HepG2 (cell line): ENCODE data around the gene VEGFA. TPM values are rescaled to one million over a fixed set of nuclear protein-coding genes. Genes with fewer than 3 reads are reported as not detected.

Experiments
- ATF7-NPFF ChIP-seq: sonication (generic); formaldehyde crosslinking; IDR thresholded peaks from 2 replicates; pipeline ENCODE4 v1.8.1; 2023; ENCODE audit warnings: mild to moderate bottlenecking, low read depth, missing genetic modification reagents, moderate library complexity
- BCL6 ChIP-seq: IDR thresholded peaks from 2 replicates; pipeline ENCODE4 v1.6.1; 2016; ENCODE audit warnings: missing genetic modification reagents, missing compliant biosample characterization
- CAMTA2 ChIP-seq: sonication (generic); formaldehyde crosslinking; IDR thresholded peaks from 2 replicates; pipeline ENCODE4 v1.4.0; 2020; ENCODE audit warnings: mild to moderate bottlenecking, missing genetic modification reagents, borderline replicate concordance
- CCAR2 ChIP-seq: fragments of 200-400 bp; formaldehyde crosslinking; optimal IDR thresholded peaks from 2 replicates; pipeline ENCODE3; 2018; ENCODE audit warnings: low read depth, mild to moderate bottlenecking, low read length, moderate library complexity
- E2F1 ChIP-seq: sonication (generic); formaldehyde crosslinking; IDR thresholded peaks from 2 replicates; pipeline ENCODE4 v1.5.0; 2020; ENCODE audit warnings: missing genetic modification reagents
- E2F5 ChIP-seq: sonication (generic); formaldehyde crosslinking; conservative IDR thresholded peaks from 2 replicates; pipeline ENCODE4 v1.4.0; 2020; ENCODE audit warnings: missing genetic modification reagents
- GATAD1 ChIP-seq: IDR thresholded peaks from 2 replicates; pipeline ENCODE4 v1.6.1; 2016; ENCODE audit warnings: missing genetic modification reagents, missing compliant biosample characterization
- MIER3 ChIP-seq: IDR thresholded peaks from 2 replicates; pipeline ENCODE4 v1.6.1; 2016; ENCODE audit warnings: missing compliant biosample characterization, borderline replicate concordance
- NFAT5 ChIP-seq: sonication (generic); formaldehyde crosslinking; IDR thresholded peaks from 2 replicates; pipeline ENCODE4 v1.4.0; 2020; ENCODE audit warnings: missing genetic modification reagents
- PAX8 ChIP-seq: sonication (generic); formaldehyde crosslinking; IDR thresholded peaks from 2 replicates; pipeline ENCODE4 v1.8.0; 2022; ENCODE audit warnings: mild to moderate bottlenecking, missing genetic modification reagents, borderline replicate concordance
- RBFOX2 ChIP-seq: fragments of 200-400 bp; formaldehyde crosslinking; IDR thresholded peaks from 2 replicates; pipeline ENCODE4 v1.6.1; 2017; ENCODE audit warnings: low read depth, mild to moderate bottlenecking, low read length
- SKIL ChIP-seq: sonication (generic); formaldehyde crosslinking; IDR thresholded peaks from 2 replicates; pipeline ENCODE4 v1.8.0; 2022; ENCODE audit warnings: missing genetic modification reagents, mild to moderate bottlenecking, moderate library complexity, borderline replicate concordance
- SP5 ChIP-seq: IDR thresholded peaks from 2 replicates; pipeline ENCODE4 v1.6.1; 2016; ENCODE audit warnings: low read depth, borderline replicate concordance
- YY1 ChIP-seq: IDR thresholded peaks from 2 replicates; pipeline ENCODE4 v1.6.1; 2011; ENCODE audit warnings: low read length, low read depth, moderate library complexity, mild to moderate bottlenecking; ENCODE audit not compliant: insufficient read depth, insufficient replicate concordance
- ZFP90 ChIP-seq: sonication (generic); formaldehyde crosslinking; IDR thresholded peaks from 2 replicates; pipeline ENCODE4 v1.8.0; 2022; ENCODE audit warnings: missing genetic modification reagents, mild to moderate bottlenecking, inconsistent platforms, borderline replicate concordance
- ZKSCAN1 ChIP-seq: fragments of 150-350 bp; IDR thresholded peaks from 2 replicates; pipeline ENCODE4 v1.6.1; 2014; ENCODE audit warnings: low read length
- ZNF138 ChIP-seq: sonication (generic); formaldehyde crosslinking; IDR thresholded peaks from 2 replicates; pipeline ENCODE4 v1.5.0; 2020; ENCODE audit warnings: mild to moderate bottlenecking, low read depth, missing genetic modification reagents
- ZNF558 ChIP-seq: sonication (generic); formaldehyde crosslinking; IDR thresholded peaks from 2 replicates; pipeline ENCODE4 v1.9.0; 2022; ENCODE audit warnings: mild to moderate bottlenecking, missing genetic modification reagents, borderline replicate concordance
- ZNF619 ChIP-seq: sonication (generic); formaldehyde crosslinking; IDR thresholded peaks from 2 replicates; pipeline ENCODE4 v1.4.0; 2020; ENCODE audit warnings: mild to moderate bottlenecking, missing genetic modification reagents
- ZNF660 ChIP-seq: sonication (generic); formaldehyde crosslinking; IDR thresholded peaks from 2 replicates; pipeline ENCODE4 v1.5.1; 2020; ENCODE audit warnings: mild to moderate bottlenecking, low read depth, missing genetic modification reagents, borderline replicate concordance
- polyA plus RNA-seq, 8 experiments: library from polyadenylated mRNA; depleted of rRNA in 3 of 8; stranded (reverse) in 7 of 8; unstranded in 1 of 8; fragments of >200 nt; fragmentation: Illumina TruSeq in 4 of 8; extraction: Trizol in 4 of 8; gene quantifications; 2 replicates each; pipeline versions ENCODE4 v1.2.1 to v1.2.3, GENCODE V29; 2011 to 2016; ENCODE audit warnings: low read depth in 4 of 8, missing spikeins in 1 of 8, mixed read lengths in 1 of 8; ENCODE audit not compliant: insufficient read depth in 1 of 8
- total RNA-seq, 5 experiments: library from RNA; depleted of rRNA; stranded (reverse); fragments of >200 nt; fragmentation: Illumina TruSeq; extraction: Trizol; gene quantifications; 2 replicates each; pipeline ENCODE4 v1.2.3, GENCODE V29; 2016; ENCODE audit warnings: low read depth in 1 of 5
- TF ChIP-seq, protein P1 (sequence below): sonication (generic); formaldehyde crosslinking; IDR thresholded peaks from 2 replicates; pipeline ENCODE4 v1.8.0; 2023; ENCODE audit warnings: mild to moderate bottlenecking, missing genetic modification reagents

Gene VEGFA
- total and polyA plus RNA-seq, 2 of the 13 experiments (the other 11 are each of a cell fraction or from before 2014, with no cell fraction given) = 68.1 to 629 TPM

DNA sequence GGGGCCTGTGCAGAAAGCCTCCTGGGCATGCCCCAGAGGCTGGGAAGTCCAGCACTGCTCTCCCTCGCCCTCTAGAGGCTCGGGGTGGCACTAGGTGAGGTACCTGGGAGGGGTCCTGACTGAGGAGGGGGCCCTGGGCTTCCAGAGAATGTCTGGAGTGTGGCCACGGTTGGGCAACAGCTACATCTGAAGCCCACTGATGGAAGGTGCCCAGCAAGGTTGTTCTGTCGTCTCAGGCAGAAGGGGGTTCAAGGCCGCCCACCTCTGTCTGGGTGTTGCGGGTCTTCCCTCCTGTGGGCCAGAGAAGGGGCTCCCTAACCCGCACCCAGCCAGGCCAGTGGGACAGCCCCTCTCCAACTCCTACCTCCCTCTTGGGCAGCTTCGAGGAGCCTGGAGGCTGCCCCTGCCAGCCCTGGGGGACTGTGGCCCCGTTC lies 11.4 kb upstream of the VEGFA start (continued):
- no peak for TF ChIP-seq ZNF138 (CRISPR knock-in tag)
- no peak for TF ChIP-seq SP5 (CRISPR knock-in tag)
- no peak for TF ChIP-seq CAMTA2
- no peak for TF ChIP-seq BCL6 (CRISPR knock-in tag)
- TF ChIP-seq NFAT5 (CRISPR knock-in tag) = no peak
- no peak for TF ChIP-seq ZNF558 (CRISPR knock-in tag)
- TF ChIP-seq ZNF619 = no peak
- TF ChIP-seq GATAD1 (CRISPR knock-in tag) = no peak
- TF ChIP-seq ATF7-NPFF (CRISPR knock-in tag) = no peak
- TF ChIP-seq SKIL (CRISPR knock-in tag) = no peak
- no peak for TF ChIP-seq E2F5 (CRISPR knock-in tag)
- no peak for TF ChIP-seq ZNF660 (CRISPR knock-in tag)
- TF ChIP-seq, protein P1, sequence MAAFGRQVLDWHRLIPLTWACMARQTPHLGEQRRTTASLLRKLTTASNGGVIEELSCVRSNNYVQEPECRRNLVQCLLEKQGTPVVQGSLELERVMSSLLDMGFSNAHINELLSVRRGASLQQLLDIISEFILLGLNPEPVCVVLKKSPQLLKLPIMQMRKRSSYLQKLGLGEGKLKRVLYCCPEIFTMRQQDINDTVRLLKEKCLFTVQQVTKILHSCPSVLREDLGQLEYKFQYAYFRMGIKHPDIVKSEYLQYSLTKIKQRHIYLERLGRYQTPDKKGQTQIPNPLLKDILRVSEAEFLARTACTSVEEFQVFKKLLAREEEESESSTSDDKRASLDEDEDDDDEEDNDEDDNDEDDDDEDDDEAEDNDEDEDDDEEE = no peak
- TF ChIP-seq RBFOX2 = no peak
- no peak for TF ChIP-seq PAX8 (CRISPR knock-in tag)
- no peak for TF ChIP-seq ZFP90 (CRISPR knock-in tag)
- no peak for TF ChIP-seq E2F1 (CRISPR knock-in tag)
- no peak for TF ChIP-seq MIER3 (CRISPR knock-in tag)
- TF ChIP-seq YY1 = no peak
- TF ChIP-seq CCAR2 = no peak
- TF ChIP-seq ZKSCAN1 = no peak
